Mesothelial cell of epicardium (in vitro differentiated cells): ENCODE measurements around the gene TXN. TPM values are rescaled to one million over a fixed set of nuclear protein-coding genes. Genes with fewer than 3 reads are reported as not detected.
"Not testable (repeated sequence)": the region's sequence is repeated elsewhere in the genome, so short reads cannot be mapped to it uniquely, and the experiment has no call there.

Experiments used
- DNase-seq, 2 experiments: peaks; one replicate each; pipeline ENCODE4 v3.0.0; 2021; ENCODE audit warnings: low spot score in 2 of 2; ENCODE audit not compliant: unreplicated experiment in 2 of 2
- H3K27ac Mint-ChIP-seq: 2 replicates; pipeline ENCODE4 v1.8.0; 2021; ENCODE audit warnings: mixed read lengths
- H3K27me3 Mint-ChIP-seq: 2 replicates; pipeline ENCODE4 v1.8.0; 2021; ENCODE audit warnings: low read depth, mixed read lengths
- H3K36me3 Mint-ChIP-seq: 2 replicates; pipeline ENCODE4 v1.8.0; 2021; ENCODE audit warnings: mixed read lengths
- H3K4me1 Mint-ChIP-seq: 2 replicates; pipeline ENCODE4 v1.8.0; 2021; ENCODE audit warnings: mixed read lengths
- H3K4me3 Mint-ChIP-seq: 2 replicates; pipeline ENCODE4 v1.8.0; 2021; ENCODE audit warnings: mild to moderate bottlenecking, moderate library complexity, mixed read lengths
- H3K9me3 Mint-ChIP-seq: 2 replicates; pipeline ENCODE4 v1.8.0; 2021; ENCODE audit warnings: mixed read lengths
- total RNA-seq: library from RNA; stranded (reverse); gene quantifications from 3 replicates; pipeline ENCODE4 v1.2.1, GENCODE V29; 2021
- TF ChIP-seq, protein P1 (sequence below): fragments of 200-600 bp; sonication (generic); IDR thresholded peaks from one replicate; pipeline ENCODE4 v1.5.0; 2021; ENCODE audit warnings: antibody characterized with exemption; ENCODE audit not compliant: unreplicated experiment

Gene TXN
- total RNA-seq, 1 donor from 2014 or later = 114 TPM

DNA sequence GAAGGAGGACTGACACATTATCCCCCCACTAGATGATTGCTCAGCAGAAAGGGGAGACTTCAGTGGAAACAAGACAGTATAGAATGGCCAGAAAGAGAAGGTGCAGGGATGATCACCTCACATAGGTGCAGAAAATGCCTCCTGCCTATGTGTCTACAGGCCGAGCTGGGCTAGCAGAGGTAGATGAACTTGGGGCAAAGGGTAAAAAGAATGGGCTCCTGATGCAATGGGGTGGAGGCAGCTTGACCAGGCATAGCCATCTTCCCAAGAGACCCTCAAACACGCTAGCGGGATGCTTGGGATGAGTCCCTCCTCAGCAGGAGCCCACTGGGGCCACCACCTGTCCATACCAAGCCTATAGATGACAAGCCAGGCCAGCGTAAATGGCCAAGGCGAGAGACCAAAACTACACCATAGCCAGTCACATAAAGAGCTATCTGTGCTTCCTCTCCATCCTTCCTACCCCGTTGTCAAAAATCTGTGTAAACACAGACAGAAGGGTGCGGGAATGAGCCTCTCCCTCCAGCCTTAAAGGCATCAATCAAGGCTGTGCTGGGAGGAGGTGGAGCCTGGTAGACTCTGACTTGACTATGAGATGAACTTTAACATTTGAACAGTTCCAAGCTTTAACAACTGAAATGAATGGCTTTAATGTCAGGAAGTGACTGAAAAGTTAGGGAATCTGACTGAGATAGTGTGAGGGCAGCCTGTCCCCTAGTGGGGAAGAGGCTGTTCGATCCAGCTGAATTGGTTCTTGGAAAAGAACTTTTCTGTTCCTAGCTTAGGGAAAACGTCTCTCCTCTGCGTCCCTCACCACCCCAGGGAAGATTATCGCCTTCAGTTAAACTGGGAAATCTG is 58.7 kb downstream of the TXN start:
- Mint-ChIP-seq H3K4me1 (peaks cover 14% of the 10 kb centered on the region), H3K27ac (no peak overlapping the region), H3K9me3 (no peaks in the 10 kb centered on the region), H3K36me3 (no peaks in the 10 kb centered on the region), H3K27me3 (peaks cover 3% of the 10 kb centered on the region), H3K4me3 (no peak overlapping the region)
- no peak for DNase-seq
- TF ChIP-seq, protein P1, sequence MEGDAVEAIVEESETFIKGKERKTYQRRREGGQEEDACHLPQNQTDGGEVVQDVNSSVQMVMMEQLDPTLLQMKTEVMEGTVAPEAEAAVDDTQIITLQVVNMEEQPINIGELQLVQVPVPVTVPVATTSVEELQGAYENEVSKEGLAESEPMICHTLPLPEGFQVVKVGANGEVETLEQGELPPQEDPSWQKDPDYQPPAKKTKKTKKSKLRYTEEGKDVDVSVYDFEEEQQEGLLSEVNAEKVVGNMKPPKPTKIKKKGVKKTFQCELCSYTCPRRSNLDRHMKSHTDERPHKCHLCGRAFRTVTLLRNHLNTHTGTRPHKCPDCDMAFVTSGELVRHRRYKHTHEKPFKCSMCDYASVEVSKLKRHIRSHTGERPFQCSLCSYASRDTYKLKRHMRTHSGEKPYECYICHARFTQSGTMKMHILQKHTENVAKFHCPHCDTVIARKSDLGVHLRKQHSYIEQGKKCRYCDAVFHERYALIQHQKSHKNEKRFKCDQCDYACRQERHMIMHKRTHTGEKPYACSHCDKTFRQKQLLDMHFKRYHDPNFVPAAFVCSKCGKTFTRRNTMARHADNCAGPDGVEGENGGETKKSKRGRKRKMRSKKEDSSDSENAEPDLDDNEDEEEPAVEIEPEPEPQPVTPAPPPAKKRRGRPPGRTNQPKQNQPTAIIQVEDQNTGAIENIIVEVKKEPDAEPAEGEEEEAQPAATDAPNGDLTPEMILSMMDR = no peak

DNA sequence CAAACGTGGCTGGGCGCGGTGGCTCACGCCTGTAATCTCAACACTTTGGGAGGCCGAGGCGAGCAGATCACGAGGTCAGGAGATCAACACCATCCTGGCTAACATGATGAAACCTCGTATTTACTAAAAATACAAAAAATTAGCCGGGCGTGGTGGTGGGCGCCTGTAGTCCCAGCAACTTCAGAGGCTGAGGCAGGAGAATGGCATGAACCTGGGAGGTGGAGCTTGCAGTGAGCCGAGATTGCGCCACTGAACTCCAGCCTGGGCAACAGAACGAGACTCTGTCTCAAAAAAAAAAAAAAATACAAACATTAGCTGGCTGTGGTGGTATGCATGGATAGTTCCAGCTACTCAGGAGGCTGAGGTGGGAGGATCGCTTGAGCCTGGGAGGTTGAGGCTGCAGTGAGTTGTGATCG is 60.2 kb downstream of the TXN start:
- DNase-seq, H3K27me3 Mint-ChIP-seq: not testable (repeated sequence)

More for the DNA sequence above, 60.2 kb downstream of the TXN start:
- H3K4me1 Mint-ChIP-seq = peaks cover 19% of the 10 kb centered on the region
- H3K27ac Mint-ChIP-seq, H3K9me3 Mint-ChIP-seq, H3K36me3 Mint-ChIP-seq, H3K4me3 Mint-ChIP-seq: not testable (repeated sequence)

Other genes with a start within 250 kb of the TXN start
- not detected in 3 replicates for gene C9orf152, start 48.3 kb downstream of the TXN start, total RNA-seq
- not detected in 3 replicates for gene TXNDC8, start 81.4 kb upstream of the TXN start, total RNA-seq